Measurements from ENCODE around the gene RHPN2. TPM values are rescaled to one million over a fixed set of nuclear protein-coding genes. Genes with fewer than 3 reads are reported as not detected.

The RHPN2 gene
- total and polyA plus RNA-seq, 2 of the 13 experiments (the other 11 are each of a cell fraction or from before 2014, with no cell fraction given) = 20.3 to 48.0 TPM

GRCh38 chr19:33040994-33041827 is 23.5 kb downstream of the RHPN2 start (continued):
- TF ChIP-seq ZFP91 (CRISPR knock-in tag; IDR thresholded peaks at IDR 0.05; ENCODE audit: borderline replicate concordance) = no peak; the same call in 1 of the 2 replicates
- no peak for TF ChIP-seq NFE2L2 (IDR thresholded peaks at IDR 0.05; ENCODE audit: low read length)
- peak; percentile 94 for TF ChIP-seq GATAD2A (CRISPR knock-in tag; IDR thresholded peaks at IDR 0.05)
- TF ChIP-seq SIN3B (IDR thresholded peaks at IDR 0.05; ENCODE audit: low read length) = no peak
- TF ChIP-seq ZFY (CRISPR knock-in tag; IDR thresholded peaks at IDR 0.05) = peak; percentile 85
- TF ChIP-seq USF2 (IDR thresholded peaks at IDR 0.05; ENCODE audit: low read depth, low read length) = no peak
- TF ChIP-seq USF2 (CRISPR knock-in tag; IDR thresholded peaks at IDR 0.05; ENCODE audit: borderline replicate concordance) = peak; percentile 16; the same call in 1 of the 2 replicates
- peak; percentile 94 for TF ChIP-seq BCL6 (CRISPR knock-in tag; IDR thresholded peaks at IDR 0.05)
- peak; percentile 67 for TF ChIP-seq THAP11 (CRISPR knock-in tag; IDR thresholded peaks at IDR 0.05)
- peak; percentile 87; the same call in 1 of the 2 replicates for TF ChIP-seq ZNF350 (CRISPR knock-in tag; IDR thresholded peaks at IDR 0.05; ENCODE audit: borderline replicate concordance, low read depth)
- no peak for TF ChIP-seq SETDB1 (CRISPR knock-in tag; IDR thresholded peaks at IDR 0.05; ENCODE audit: borderline replicate concordance)
- no peak; the same call in none of the 2 replicates for TF ChIP-seq AFF4 (CRISPR knock-in tag; IDR thresholded peaks at IDR 0.05)
- no peak for TF ChIP-seq NFRKB (IDR thresholded peaks at IDR 0.05)
- no peak for TF ChIP-seq NFAT5 (CRISPR knock-in tag; IDR thresholded peaks at IDR 0.05)
- TF ChIP-seq ATF7-NPFF (CRISPR knock-in tag; IDR thresholded peaks at IDR 0.05; ENCODE audit: low read depth) = no peak; the same call in 1 of the 2 replicates
- no peak for TF ChIP-seq ZFP62 (CRISPR knock-in tag; IDR thresholded peaks at IDR 0.05)

All from HepG2 (cell line).